Measurements from ENCODE around the gene SEMA6A. TPM values are rescaled to one million over a fixed set of nuclear protein-coding genes. Genes with fewer than 3 reads are reported as not detected.

The SEMA6A gene
- total RNA-seq, 5 donors from 2014 or later (not counting 1 experiment from before 2014, with no cell fraction given), result 0.79 to 0.88 (median 0.79) TPM; not detected in 2

- Histone ChIP-seq H3K27ac (ENCODE audit: low read length) (no peak overlapping the region), H3K27me3 (replicated peaks in 1 of 2; ENCODE audit: control insufficient read depth in 2 of 2, extremely low read depth in 1 of 2, insufficient read depth in 2 of 2, low read length in 1 of 2) (no peaks in the 10 kb centered on the region), H3K4me1 (ENCODE audit: control insufficient read depth in 1 of 2, extremely low read depth in 1 of 2, insufficient read depth in 2 of 2, low read length in 2 of 2) (no peaks in the 10 kb centered on the region), H3K36me3 (ENCODE audit: control insufficient read depth in 2 of 2, extremely low read depth in 1 of 2, insufficient read depth in 1 of 2, low read length in 1 of 2) (no peaks in the 10 kb centered on the region), H3K4me3 (ENCODE audit: control insufficient read depth in 1 of 2, extremely low read depth in 1 of 2, low read length in 1 of 2) (no peak overlapping the region), H3K9me3 (no peaks in the 10 kb centered on the region)
- peaks cover 15 to 21% (median 17%) of the 10 kb centered on the region in 3 donors for H3K9me3 Mint-ChIP-seq
- H3K4me3 Mint-ChIP-seq, result no peak overlapping the region
- POLR2A ChIA-PET, result no interaction called here
- peaks cover 45% of the 10 kb centered on the region for H3K36me3 Mint-ChIP-seq
- DNase-seq (no peak), ATAC-seq (replicated peaks in 1 of 4) (no peak)
- H3K27me3 Mint-ChIP-seq, result no peaks in the 10 kb centered on the region
- 100% methylated on average over 1 of the region's 2 CpGs for WGBS (ENCODE audit: insufficient coverage)
- no peak overlapping the region for H3K27ac Mint-ChIP-seq
- H3K4me1 Mint-ChIP-seq, result no peaks in the 10 kb centered on the region
- CTCF ChIA-PET, result no interaction called here
Observed at GRCh38 chr5:116478491-116478890, 96.1 kb downstream of the SEMA6A start.

GRCh38 chr5:116476897-116477537 lies 97.6 kb downstream of the SEMA6A start:
- ChIA-PET POLR2A (no interaction called here), CTCF (no interaction called here)
- no peaks in the 10 kb centered on the region for H3K36me3 ChIP-seq (ENCODE audit: control insufficient read depth in 2 of 2, extremely low read depth in 1 of 2, insufficient read depth in 1 of 2, low read length in 1 of 2)
- H3K4me3 Mint-ChIP-seq, result no peak overlapping the region
- no peak for DNase-seq
- peaks cover 57% of the 10 kb centered on the region for H3K36me3 Mint-ChIP-seq
- no peak overlapping the region for H3K4me3 ChIP-seq (ENCODE audit: control insufficient read depth in 1 of 2, extremely low read depth in 1 of 2, low read length in 1 of 2)
- H3K27me3 Mint-ChIP-seq, result no peaks in the 10 kb centered on the region
- H3K9me3 Mint-ChIP-seq, result peaks cover 15 to 21% (median 17%) of the 10 kb centered on the region in 3 donors
- no peak overlapping the region for H3K27ac ChIP-seq (ENCODE audit: low read length)
- ATAC-seq (replicated peaks in 1 of 4), result no peak
- H3K4me1 ChIP-seq (ENCODE audit: control insufficient read depth in 1 of 2, extremely low read depth in 1 of 2, insufficient read depth in 2 of 2, low read length in 2 of 2), result no peaks in the 10 kb centered on the region
- no peaks in the 10 kb centered on the region for H3K4me1 Mint-ChIP-seq
- 93% methylated on average over 2 of the region's 4 CpGs for WGBS (ENCODE audit: insufficient coverage)
- H3K27ac Mint-ChIP-seq, result no peak overlapping the region
- no peaks in the 10 kb centered on the region for H3K27me3 ChIP-seq (replicated peaks in 1 of 2; ENCODE audit: control insufficient read depth in 2 of 2, extremely low read depth in 1 of 2, insufficient read depth in 2 of 2, low read length in 1 of 2)
- no peaks in the 10 kb centered on the region for H3K9me3 ChIP-seq

GRCh38 chr5:116475338-116475737 lies 99.3 kb downstream of the SEMA6A start:
- H3K4me1 Mint-ChIP-seq, result no peaks in the 10 kb centered on the region
- H3K27ac Mint-ChIP-seq, result no peak overlapping the region
- Histone ChIP-seq H3K36me3 (ENCODE audit: control insufficient read depth in 2 of 2, extremely low read depth in 1 of 2, insufficient read depth in 1 of 2, low read length in 1 of 2) (no peaks in the 10 kb centered on the region), H3K27ac (ENCODE audit: low read length) (no peak overlapping the region), H3K4me1 (ENCODE audit: control insufficient read depth in 1 of 2, extremely low read depth in 1 of 2, insufficient read depth in 2 of 2, low read length in 2 of 2) (no peaks in the 10 kb centered on the region), H3K27me3 (replicated peaks in 1 of 2; ENCODE audit: control insufficient read depth in 2 of 2, extremely low read depth in 1 of 2, insufficient read depth in 2 of 2, low read length in 1 of 2) (no peaks in the 10 kb centered on the region), H3K9me3 (no peaks in the 10 kb centered on the region), H3K4me3 (ENCODE audit: control insufficient read depth in 1 of 2, extremely low read depth in 1 of 2, low read length in 1 of 2) (no peak overlapping the region)
- H3K36me3 Mint-ChIP-seq, result peaks cover 56% of the 10 kb centered on the region
- ATAC-seq (replicated peaks in 1 of 4), result no peak
- 100% methylated on average over 3 of the region's 5 CpGs for WGBS (ENCODE audit: insufficient coverage)
- H3K4me3 Mint-ChIP-seq, result no peak overlapping the region
- no peak for DNase-seq
- no peaks in the 10 kb centered on the region for H3K27me3 Mint-ChIP-seq
- ChIA-PET POLR2A (no interaction called here), CTCF (no interaction called here)
- peaks cover 15 to 21% (median 17%) of the 10 kb centered on the region in 3 donors for H3K9me3 Mint-ChIP-seq

GRCh38 chr5:116473706-116474105 lies 100.9 kb downstream of the SEMA6A start:
- Histone ChIP-seq H3K36me3 (ENCODE audit: control insufficient read depth in 2 of 2, extremely low read depth in 1 of 2, insufficient read depth in 1 of 2, low read length in 1 of 2) (no peaks in the 10 kb centered on the region), H3K4me3 (ENCODE audit: control insufficient read depth in 1 of 2, extremely low read depth in 1 of 2, low read length in 1 of 2) (no peak overlapping the region), H3K27ac (ENCODE audit: low read length) (no peak overlapping the region), H3K9me3 (peaks cover 3% of the 10 kb centered on the region), H3K27me3 (replicated peaks in 1 of 2; ENCODE audit: control insufficient read depth in 2 of 2, extremely low read depth in 1 of 2, insufficient read depth in 2 of 2, low read length in 1 of 2) (no peaks in the 10 kb centered on the region), H3K4me1 (ENCODE audit: control insufficient read depth in 1 of 2, extremely low read depth in 1 of 2, insufficient read depth in 2 of 2, low read length in 2 of 2) (no peaks in the 10 kb centered on the region)
- ATAC-seq (replicated peaks in 1 of 4), result no peak
- DNase-seq, result no peak
- ChIA-PET POLR2A (no interaction called here), CTCF (no interaction called here)
- Mint-ChIP-seq H3K4me1 (no peaks in the 10 kb centered on the region), H3K9me3 (peaks cover 15 to 21% (median 17%) of the 10 kb centered on the region in 3 donors), H3K27ac (no peak overlapping the region), H3K36me3 (peaks cover 57% of the 10 kb centered on the region), H3K4me3 (no peak overlapping the region), H3K27me3 (no peaks in the 10 kb centered on the region)
- 73% methylated on average over 4 of the region's 5 CpGs for WGBS (ENCODE audit: insufficient coverage)

GRCh38 chr5:116472274-116472673 lies 102.3 kb downstream of the SEMA6A start:
- no peaks in the 10 kb centered on the region for H3K27me3 Mint-ChIP-seq
- H3K36me3 Mint-ChIP-seq, result peaks cover 59% of the 10 kb centered on the region
- ChIA-PET CTCF (no interaction called here), POLR2A (no interaction called here)
- no peak overlapping the region for H3K4me3 Mint-ChIP-seq
- no peak overlapping the region for H3K27ac ChIP-seq (ENCODE audit: low read length)
- H3K9me3 Mint-ChIP-seq, result peaks cover 9 to 24% (median 19%) of the 10 kb centered on the region in 3 donors
- ATAC-seq (replicated peaks in 1 of 4) (no peak), DNase-seq (no peak)
- no CpG with 5 or more reads among the region's 3 CpGs for WGBS (ENCODE audit: insufficient coverage)
- H3K27me3 ChIP-seq (replicated peaks in 1 of 2; ENCODE audit: control insufficient read depth in 2 of 2, extremely low read depth in 1 of 2, insufficient read depth in 2 of 2, low read length in 1 of 2), result no peaks in the 10 kb centered on the region
- no peaks in the 10 kb centered on the region for H3K4me1 ChIP-seq (ENCODE audit: control insufficient read depth in 1 of 2, extremely low read depth in 1 of 2, insufficient read depth in 2 of 2, low read length in 2 of 2)
- no peaks in the 10 kb centered on the region for H3K4me1 Mint-ChIP-seq
- H3K9me3 ChIP-seq, result peaks cover 3% of the 10 kb centered on the region
- H3K4me3 ChIP-seq (ENCODE audit: control insufficient read depth in 1 of 2, extremely low read depth in 1 of 2, low read length in 1 of 2), result no peak overlapping the region
- no peaks in the 10 kb centered on the region for H3K36me3 ChIP-seq (ENCODE audit: control insufficient read depth in 2 of 2, extremely low read depth in 1 of 2, insufficient read depth in 1 of 2, low read length in 1 of 2)
- no peak overlapping the region for H3K27ac Mint-ChIP-seq

- H3K9me3 Mint-ChIP-seq, result peaks cover 0 to 13% (median 2%) of the 10 kb centered on the region in 3 donors
- peaks cover 0 to under 1% (median 0%) of the 10 kb centered on the region in 3 donors for H3K4me1 Mint-ChIP-seq
- Histone ChIP-seq H3K4me3 (ENCODE audit: control insufficient read depth in 1 of 2, extremely low read depth in 1 of 2, low read length in 1 of 2) (no peak overlapping the region), H3K9me3 (peaks cover 3% of the 10 kb centered on the region), H3K36me3 (ENCODE audit: control insufficient read depth in 2 of 2, extremely low read depth in 1 of 2, insufficient read depth in 1 of 2, low read length in 1 of 2) (no peaks in the 10 kb centered on the region), H3K4me1 (ENCODE audit: control insufficient read depth in 1 of 2, extremely low read depth in 1 of 2, insufficient read depth in 2 of 2, low read length in 2 of 2) (peaks cover 0 to 7% of the 10 kb centered on the region in 2 experiments), H3K27ac (ENCODE audit: low read length) (no peak overlapping the region), H3K27me3 (replicated peaks in 1 of 2; ENCODE audit: control insufficient read depth in 2 of 2, extremely low read depth in 1 of 2, insufficient read depth in 2 of 2, low read length in 1 of 2) (no peaks in the 10 kb centered on the region)
- no peak for ATAC-seq (replicated peaks in 1 of 4)
- ChIA-PET POLR2A (no interaction called here), CTCF (no interaction called here)
- no peak overlapping the region for H3K4me3 Mint-ChIP-seq
- no peaks in the 10 kb centered on the region for H3K27me3 Mint-ChIP-seq
- no peak overlapping the region for H3K27ac Mint-ChIP-seq
- 80% methylated on average over 1 of the region's 3 CpGs for WGBS (ENCODE audit: insufficient coverage)
- H3K36me3 Mint-ChIP-seq, result peaks cover 58% of the 10 kb centered on the region
- DNase-seq, result no peak
Observed at GRCh38 chr5:116469631-116470030, 105.0 kb downstream of the SEMA6A start.
